Spinal cord (tissue), 10 donors: ENCODE measurements around the gene TCF7L2. TPM values are rescaled to one million over a fixed set of nuclear protein-coding genes. Genes with fewer than 3 reads are reported as not detected.

Experiments
- DNase-seq, 6 donors: peaks; one replicate each; pipeline versions ENCODE4 v3.0.0 to v3.0.0-alpha.2; 2013 to 2015; ENCODE audit warnings: low spot score in 6 of 6, low read depth in 4 of 6
- H3K27ac ChIP-seq: one replicate; pipeline ENCODE4 v1.5.1; 2013; ENCODE audit warnings: low read depth, low read length, control low read depth
- H3K27me3 ChIP-seq: one replicate; pipeline ENCODE4 v1.6.1; 2013; ENCODE audit warnings: low read length; ENCODE audit not compliant: control insufficient read depth, insufficient read depth
- H3K36me3 ChIP-seq: one replicate; pipeline ENCODE4 v1.6.1; 2013; ENCODE audit warnings: low read length; ENCODE audit not compliant: control insufficient read depth, insufficient read depth
- H3K4me1 ChIP-seq: one replicate; pipeline ENCODE4 v1.6.1; 2013; ENCODE audit warnings: low read length; ENCODE audit not compliant: control insufficient read depth, insufficient read depth
- H3K4me3 ChIP-seq: one replicate; pipeline ENCODE4 v1.5.1; 2013; ENCODE audit warnings: low read depth, low read length, control low read depth
- H3K9me3 ChIP-seq: one replicate; pipeline ENCODE4 v1.6.1; 2013; ENCODE audit warnings: low read length; ENCODE audit not compliant: control insufficient read depth, insufficient read depth
- WGBS: methylation state at CpG from one replicate; pipeline ENCODE4 v1.1.5; 2013; ENCODE audit warnings: missing lambda C conversion rate; ENCODE audit not compliant: insufficient coverage; 5-methylcytosine and 5-hydroxymethylcytosine counted together
- polyA plus RNA-seq, 2 donors: library from polyadenylated mRNA; unstranded; fragments of 120-200 nt; gene quantifications; one replicate each; pipeline ENCODE4 v1.2.1, GENCODE V29; 2013; ENCODE audit not compliant: insufficient read length in 2 of 2
- total RNA-seq, 2 donors: library from RNA; depleted of rRNA in 1 of 2; stranded (reverse); fragments of 120-200 nt in 1 of 2; fragments of >200 nt in 1 of 2; gene quantifications; one replicate each; pipeline versions ENCODE4 v1.2.3 to v1.2.4, GENCODE V29; 2013 to 2014
- donor health status: healthy.

Gene TCF7L2
- total and polyA plus RNA-seq, 4 donors = 12.9 to 75.5 (median 36.6) TPM

DNA sequence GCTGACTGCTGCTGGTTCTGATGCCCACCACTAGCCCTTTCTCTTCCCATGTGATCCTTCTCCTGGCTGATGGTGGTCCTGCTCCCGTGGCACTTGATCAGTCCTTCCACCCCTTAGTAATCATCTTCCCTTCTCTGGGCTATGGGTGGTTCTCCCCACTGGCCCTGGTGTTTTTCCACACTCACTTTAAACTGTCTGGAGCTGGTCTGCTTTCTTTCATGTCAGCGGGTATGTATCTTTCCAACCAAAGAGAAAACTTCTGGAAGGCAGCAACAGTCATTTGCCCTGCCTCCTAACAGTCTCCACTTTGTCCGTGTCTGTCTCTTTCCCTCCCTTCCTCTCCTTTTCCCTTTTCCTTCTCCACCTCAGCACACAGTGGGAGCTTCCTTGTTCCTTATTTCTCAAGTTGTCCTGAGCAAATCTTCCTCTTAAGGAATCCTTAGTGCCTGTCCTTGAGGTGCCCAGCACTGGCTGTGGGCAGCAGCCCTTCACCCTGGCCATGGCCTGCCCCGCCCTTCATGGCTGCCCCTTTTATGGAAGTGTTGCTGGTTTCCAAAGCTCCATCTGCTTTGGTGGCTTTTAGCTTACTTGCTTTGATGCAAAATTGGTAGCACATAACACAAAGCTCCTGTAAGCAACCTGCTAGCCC, 189.0 kb downstream of the TCF7L2 start:
- H3K9me3 ChIP-seq = no peaks in the 10 kb centered on the region
- no peaks in the 10 kb centered on the region for H3K27me3 ChIP-seq
- peaks cover 10% of the 10 kb centered on the region for H3K36me3 ChIP-seq
- no peak overlapping the region for H3K27ac ChIP-seq
- DNase-seq = no peak
- H3K4me3 ChIP-seq = no peak overlapping the region
- WGBS = 88% methylated on average over 3 of the region's 4 CpGs
- peaks cover 20% of the 10 kb centered on the region for H3K4me1 ChIP-seq

DNA sequence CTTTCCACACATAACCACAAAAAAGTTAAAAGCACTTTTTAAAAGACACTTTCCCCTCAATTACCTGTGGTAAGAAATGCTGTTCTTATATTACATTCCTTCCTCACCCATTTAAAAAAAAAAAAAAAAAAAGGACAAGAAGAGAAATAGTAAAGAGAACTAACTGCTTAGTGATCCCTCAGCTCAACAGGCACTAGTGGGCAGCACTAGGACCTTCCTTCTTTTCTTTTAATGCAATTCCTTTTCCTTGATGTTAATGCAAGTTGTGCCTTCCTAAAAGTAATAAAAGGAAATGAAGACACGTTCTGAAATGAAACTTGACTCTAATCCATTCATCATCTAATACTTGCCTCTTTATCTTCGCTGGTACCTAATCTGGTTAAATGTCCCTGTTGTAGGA, 189.7 kb downstream of the TCF7L2 start:
- no peaks in the 10 kb centered on the region for H3K27me3 ChIP-seq
- peak in 1 of 6 donors; percentile 55 for DNase-seq
- peaks cover 14% of the 10 kb centered on the region for H3K4me1 ChIP-seq
- WGBS = no CpG with 5 or more reads among the region's 2 CpGs
- H3K36me3 ChIP-seq = peaks cover 10% of the 10 kb centered on the region
- H3K27ac ChIP-seq = no peak overlapping the region
- no peaks in the 10 kb centered on the region for H3K9me3 ChIP-seq
- H3K4me3 ChIP-seq = no peak overlapping the region

DNA sequence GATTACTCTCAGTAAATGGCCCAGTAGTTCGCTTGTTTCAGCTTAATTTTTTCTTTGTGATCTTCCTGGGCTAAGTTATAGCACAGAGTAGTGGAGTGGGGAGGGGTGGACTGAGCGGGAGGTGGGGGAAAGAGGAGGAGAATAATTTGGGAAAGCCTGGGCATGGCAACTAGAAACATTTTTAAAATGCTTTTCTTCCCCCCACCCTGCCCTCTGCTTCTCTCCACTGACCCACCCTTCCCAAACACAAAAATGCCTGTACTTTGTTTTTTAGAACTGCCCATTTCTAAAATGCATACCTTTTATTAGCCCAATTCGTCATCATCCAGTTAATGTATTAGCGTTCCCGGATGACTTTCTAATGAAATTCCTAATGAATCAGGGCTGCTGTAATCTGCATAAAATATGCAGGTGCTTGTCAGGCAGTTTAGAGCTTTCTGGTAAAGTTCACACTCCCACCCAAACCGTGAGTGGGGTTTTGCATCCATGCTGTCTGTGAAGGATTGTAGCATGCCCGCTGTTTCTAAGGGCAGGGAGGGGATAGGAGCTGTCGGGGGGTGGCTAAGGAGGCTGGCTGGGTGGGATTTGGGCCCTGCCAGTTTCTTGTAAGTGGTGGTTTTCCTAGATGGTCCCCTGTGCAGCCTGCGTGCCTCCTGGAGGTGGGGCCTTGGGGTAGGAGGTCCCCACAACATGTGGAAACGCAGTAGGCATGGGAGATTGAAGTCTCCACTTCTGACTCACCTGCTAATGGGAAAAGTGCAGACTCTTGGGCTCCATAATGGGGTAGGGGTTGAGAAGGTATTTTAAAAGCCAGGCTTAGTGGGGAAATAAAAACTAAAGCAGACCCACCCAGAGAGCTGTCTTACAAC, 190.3 kb downstream of the TCF7L2 start:
- no peak overlapping the region for H3K4me3 ChIP-seq
- H3K4me1 ChIP-seq = peaks cover 9% of the 10 kb centered on the region
- whole genome bisulfite sequencing = 77% methylated on average over 5 of the region's 10 CpGs
- H3K27me3 ChIP-seq = no peaks in the 10 kb centered on the region
- H3K36me3 ChIP-seq = peaks cover 10% of the 10 kb centered on the region
- DNase-seq = no peak
- no peak overlapping the region for H3K27ac ChIP-seq
- no peaks in the 10 kb centered on the region for H3K9me3 ChIP-seq

DNA sequence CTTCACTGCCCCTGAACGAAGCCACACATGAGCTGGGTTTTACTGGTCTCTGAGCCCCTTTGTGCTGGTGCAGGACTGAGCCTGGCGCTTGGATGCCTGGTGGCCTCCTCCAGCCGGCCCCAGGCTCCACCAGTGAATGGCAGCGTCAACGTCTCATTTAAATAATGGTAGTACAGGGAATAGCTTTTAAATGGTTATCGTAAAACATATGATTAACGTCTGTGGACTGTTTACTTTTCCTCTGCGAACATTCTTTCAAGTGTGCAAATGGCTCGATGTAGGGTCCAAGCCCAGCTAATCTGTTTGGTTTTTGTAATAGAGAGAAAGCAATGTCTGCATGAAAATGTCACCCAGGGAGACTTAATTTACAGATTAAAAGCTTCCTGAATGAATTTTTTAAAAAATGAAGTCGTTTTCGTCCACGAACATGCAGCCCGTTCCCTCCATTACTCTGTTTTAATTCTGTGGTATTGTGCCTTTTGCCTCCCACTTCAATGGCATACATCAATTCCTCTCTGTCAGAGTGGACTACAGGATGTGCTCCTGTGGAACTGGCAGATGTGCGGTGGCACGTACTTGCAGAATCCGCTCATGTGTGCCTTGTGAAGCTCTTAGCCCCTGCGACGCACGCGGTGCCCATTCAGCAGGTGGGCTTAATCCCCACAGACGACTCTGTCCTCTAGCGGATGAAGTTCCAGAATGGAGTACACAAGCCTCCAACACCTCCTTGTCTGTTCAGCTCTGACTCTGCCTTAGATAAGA, 192.7 kb downstream of the TCF7L2 start:
- Histone ChIP-seq H3K4me1 (peaks cover 8% of the 10 kb centered on the region), H3K9me3 (no peaks in the 10 kb centered on the region), H3K4me3 (no peak overlapping the region), H3K27ac (no peak overlapping the region), H3K36me3 (peaks cover 13% of the 10 kb centered on the region), H3K27me3 (no peaks in the 10 kb centered on the region)
- 69% methylated on average over 14 of the region's 22 CpGs for WGBS
- peak in 1 of 6 donors; percentile 45 for DNase-seq

DNA sequence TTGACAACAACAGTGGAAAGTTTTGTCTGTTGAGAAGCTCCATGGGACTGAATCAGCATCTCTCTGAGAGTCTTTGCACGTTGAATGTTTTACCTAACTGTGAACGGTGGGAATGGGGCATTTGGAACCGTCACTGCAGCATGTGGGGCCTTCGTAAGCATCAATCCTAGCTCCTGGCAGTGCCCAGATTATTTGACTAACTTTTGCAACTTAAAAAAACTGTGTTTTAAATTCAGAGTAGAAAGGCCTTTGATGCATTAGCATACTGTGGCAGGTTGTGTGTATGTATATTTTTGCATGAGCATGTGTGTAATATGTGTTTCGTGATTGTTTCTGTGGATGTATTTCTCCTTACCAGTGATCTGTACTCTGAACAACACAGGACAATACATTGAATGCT, 194.5 kb downstream of the TCF7L2 start:
- H3K27me3 ChIP-seq = no peaks in the 10 kb centered on the region
- H3K4me3 ChIP-seq = no peak overlapping the region
- H3K4me1 ChIP-seq = peaks cover 5% of the 10 kb centered on the region
- no peak overlapping the region for H3K27ac ChIP-seq
- peak in 1 of 6 donors; percentile 59 for DNase-seq
- 85% methylated on average over 4 of the region's 5 CpGs for WGBS
- H3K9me3 ChIP-seq = no peaks in the 10 kb centered on the region
- peaks cover 20% of the 10 kb centered on the region for H3K36me3 ChIP-seq

- peaks cover 31% of the 10 kb centered on the region for H3K36me3 ChIP-seq
- peak in 1 of 6 donors; percentile 66 for DNase-seq
- 80% methylated on average over 9 of the region's 11 CpGs for WGBS
- H3K27ac ChIP-seq = no peak overlapping the region
- no peak overlapping the region for H3K4me3 ChIP-seq
- H3K4me1 ChIP-seq = peaks cover 8% of the 10 kb centered on the region
- no peaks in the 10 kb centered on the region for H3K27me3 ChIP-seq
- no peaks in the 10 kb centered on the region for H3K9me3 ChIP-seq
These were observed 198.2 kb downstream of the TCF7L2 start for GRCh38 chr10:113148071-113148825.

DNA sequence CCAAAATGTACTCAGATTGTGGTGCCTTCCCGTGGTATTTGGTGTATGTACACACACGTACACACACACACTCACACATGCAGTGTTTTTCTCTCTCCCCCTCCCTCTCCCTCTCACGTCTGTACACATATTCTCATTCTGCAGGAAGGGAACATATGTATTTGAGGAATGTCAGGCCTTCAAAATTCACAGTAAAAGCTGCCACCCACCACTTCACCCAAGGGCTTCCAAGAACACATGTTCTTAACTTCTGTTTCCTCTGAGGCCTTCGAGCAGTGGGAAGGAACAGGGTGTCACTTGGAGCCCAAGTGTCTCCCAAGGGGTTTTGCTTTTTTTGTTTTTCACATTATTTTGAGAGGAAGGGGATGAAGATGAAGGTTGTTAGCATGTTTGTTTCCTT, 198.9 kb downstream of the TCF7L2 start:
- no peak overlapping the region for H3K4me3 ChIP-seq
- H3K9me3 ChIP-seq = no peaks in the 10 kb centered on the region
- peak in 1 of 6 donors; percentile 87 for DNase-seq
- no peak overlapping the region for H3K27ac ChIP-seq
- whole genome bisulfite sequencing = 80% methylated on average over 1 of the region's 4 CpGs
- H3K4me1 ChIP-seq = peaks cover 8% of the 10 kb centered on the region
- H3K27me3 ChIP-seq = no peaks in the 10 kb centered on the region
- peaks cover 38% of the 10 kb centered on the region for H3K36me3 ChIP-seq

DNA sequence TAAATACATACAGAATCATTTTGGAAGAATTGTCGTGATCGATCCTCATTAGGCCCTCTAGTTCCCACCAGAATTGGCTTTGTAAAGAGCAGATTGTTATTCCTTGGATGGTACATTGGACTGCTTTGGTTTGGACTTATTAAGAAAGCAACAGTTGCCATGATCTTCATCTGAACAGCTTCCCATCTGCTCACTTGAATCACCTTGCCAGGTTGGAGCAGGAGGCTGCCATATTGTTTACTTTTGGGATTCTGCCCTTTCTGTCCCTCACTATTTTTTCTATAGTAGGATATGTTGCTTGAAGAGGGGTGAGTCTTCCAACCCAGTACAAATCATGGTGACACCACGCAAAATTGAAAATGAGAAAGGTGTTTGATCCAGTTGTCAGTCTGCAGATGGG, 199.6 kb downstream of the TCF7L2 start:
- DNase-seq = peak in 1 of 6 donors; percentile 57
- Histone ChIP-seq H3K27me3 (no peaks in the 10 kb centered on the region), H3K27ac (no peak overlapping the region), H3K4me3 (no peak overlapping the region), H3K36me3 (peaks cover 40% of the 10 kb centered on the region), H3K9me3 (no peaks in the 10 kb centered on the region), H3K4me1 (peaks cover 8% of the 10 kb centered on the region)
- 100% methylated on average over 2 of the region's 3 CpGs for WGBS

GRCh38 chr10:113151190-113151666, 201.2 kb downstream of the TCF7L2 start:
- peak in 2 of 6 donors; percentile 28 to 80 for DNase-seq
- H3K4me3 ChIP-seq = no peak overlapping the region
- peaks cover 44% of the 10 kb centered on the region for H3K36me3 ChIP-seq
- WGBS = 43% methylated on average over 1 of the region's 6 CpGs
- peak overlapping the region; percentile 10 for H3K27ac ChIP-seq
- H3K4me1 ChIP-seq = peaks cover 8% of the 10 kb centered on the region
- no peaks in the 10 kb centered on the region for H3K27me3 ChIP-seq
- no peaks in the 10 kb centered on the region for H3K9me3 ChIP-seq
